Stomach (tissue), 4 donors: ENCODE measurements around the gene ZFHX3.

Experiments used
- POLR2A ChIP-seq, 4 donors: fragments of 450-650 bp; IDR thresholded peaks; one replicate each; pipeline ENCODE4 v1.6.1; 2016; ENCODE audit warnings: antibody characterized with exemption in 4 of 4, control low read depth in 2 of 4, mild to moderate bottlenecking in 1 of 4, moderate library complexity in 1 of 4
- POLR2AphosphoS5 ChIP-seq, 3 donors: sonication (generic); formaldehyde crosslinking; IDR thresholded peaks; one replicate each; pipeline ENCODE4 v1.6.1; 2016; ENCODE audit warnings: antibody characterized with exemption in 3 of 3
- TF ChIP-seq, protein P1 (sequence below), 7 experiments: fragments of 450-650 bp in 4 of 7; fragments of 200-600 bp in 3 of 7; sonication (generic) in 3 of 7; IDR thresholded peaks; one replicate each; pipeline ENCODE4 v1.5.1; 2016 to 2019; ENCODE audit warnings: antibody characterized with exemption in 7 of 7, control low read depth in 2 of 7, mild to moderate bottlenecking in 1 of 7

DNA sequence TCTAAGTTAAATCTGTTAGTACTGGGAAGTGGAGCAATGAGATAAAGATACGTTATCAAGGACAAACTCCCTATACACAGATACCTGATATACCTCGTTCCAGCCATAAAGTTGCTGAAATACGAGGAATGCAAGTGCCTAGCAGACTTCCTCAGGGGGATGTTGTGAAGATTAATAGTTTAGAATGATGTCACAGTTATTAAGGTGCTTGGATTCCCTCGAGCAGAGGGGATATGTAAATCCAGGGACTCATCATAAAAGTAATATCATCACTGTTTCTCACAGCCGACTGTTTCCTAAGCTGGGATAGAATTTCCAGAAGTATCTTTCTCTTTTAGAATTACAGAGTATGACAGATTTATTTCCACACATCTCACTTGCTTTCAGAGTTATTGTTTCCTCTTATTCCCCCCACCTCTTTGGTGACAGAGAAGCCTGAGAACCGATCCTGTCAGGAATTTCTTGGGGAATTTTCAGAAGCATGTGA, 28.4 kb upstream of the ZFHX3 start:
- TF ChIP-seq, protein P1, sequence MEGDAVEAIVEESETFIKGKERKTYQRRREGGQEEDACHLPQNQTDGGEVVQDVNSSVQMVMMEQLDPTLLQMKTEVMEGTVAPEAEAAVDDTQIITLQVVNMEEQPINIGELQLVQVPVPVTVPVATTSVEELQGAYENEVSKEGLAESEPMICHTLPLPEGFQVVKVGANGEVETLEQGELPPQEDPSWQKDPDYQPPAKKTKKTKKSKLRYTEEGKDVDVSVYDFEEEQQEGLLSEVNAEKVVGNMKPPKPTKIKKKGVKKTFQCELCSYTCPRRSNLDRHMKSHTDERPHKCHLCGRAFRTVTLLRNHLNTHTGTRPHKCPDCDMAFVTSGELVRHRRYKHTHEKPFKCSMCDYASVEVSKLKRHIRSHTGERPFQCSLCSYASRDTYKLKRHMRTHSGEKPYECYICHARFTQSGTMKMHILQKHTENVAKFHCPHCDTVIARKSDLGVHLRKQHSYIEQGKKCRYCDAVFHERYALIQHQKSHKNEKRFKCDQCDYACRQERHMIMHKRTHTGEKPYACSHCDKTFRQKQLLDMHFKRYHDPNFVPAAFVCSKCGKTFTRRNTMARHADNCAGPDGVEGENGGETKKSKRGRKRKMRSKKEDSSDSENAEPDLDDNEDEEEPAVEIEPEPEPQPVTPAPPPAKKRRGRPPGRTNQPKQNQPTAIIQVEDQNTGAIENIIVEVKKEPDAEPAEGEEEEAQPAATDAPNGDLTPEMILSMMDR (IDR thresholded peaks at IDR 0.05), result no peak
- TF ChIP-seq POLR2AphosphoS5 (IDR thresholded peaks at IDR 0.05) (no peak), POLR2A (IDR thresholded peaks at IDR 0.05) (no peak)
